Breast epithelium (tissue), 3 donors: ENCODE measurements around the gene GATAD2A.
"Not testable (repeated sequence)": the region's sequence is repeated elsewhere in the genome, so short reads cannot be mapped to it uniquely, and the experiment has no call there.

Source experiments
- CTCF ChIP-seq, 3 donors: fragments of 450-650 bp; IDR thresholded peaks; one replicate each; pipeline ENCODE4 v1.5.1; 2016 to 2017; ENCODE audit warnings: antibody characterized with exemption in 3 of 3, mild to moderate bottlenecking in 3 of 3, moderate library complexity in 3 of 3
- POLR2A ChIP-seq: fragments of 450-650 bp; IDR thresholded peaks from one replicate; pipeline ENCODE4 v1.6.1; 2016; ENCODE audit warnings: antibody characterized with exemption, mild to moderate bottlenecking, moderate library complexity
- POLR2AphosphoS5 ChIP-seq, 3 donors: sonication (generic); formaldehyde crosslinking; IDR thresholded peaks; one replicate each; pipeline ENCODE4 v1.6.1; 2017; ENCODE audit warnings: antibody characterized with exemption in 3 of 3

- not testable (repeated sequence) for TF ChIP-seq CTCF (IDR thresholded peaks at IDR 0.05); POLR2A; POLR2AphosphoS5 (IDR thresholded peaks at IDR 0.05)
Measured at GRCh38 chr19:19472106-19472505, 66.6 kb downstream of the GATAD2A start.
